ENCODE results near the gene MED7.
"Not testable (repeated sequence)": the region's sequence is repeated elsewhere in the genome, so short reads cannot be mapped to it uniquely, and the experiment has no call there.

- not testable (repeated sequence) for TF ChIP-seq CEBPB (IDR thresholded peaks at IDR 0.05; ENCODE audit: low read depth, low read length); POLR2A (IDR thresholded peaks at IDR 0.05; ENCODE audit: low read depth, low read length); USF2 (IDR thresholded peaks at IDR 0.05; ENCODE audit: low read depth, low read length); RFX5 (IDR thresholded peaks at IDR 0.05; ENCODE audit: low read depth, low read length); CTCF (conservative IDR thresholded peaks at IDR 0.05; ENCODE audit: low read depth, low read length); RAD21 (IDR thresholded peaks at IDR 0.05; ENCODE audit: low read length); SMC3 (IDR thresholded peaks at IDR 0.05; ENCODE audit: low read depth, low read length); MXI1 (IDR thresholded peaks at IDR 0.05; ENCODE audit: borderline replicate concordance, low read depth, low read length); MAFK (IDR thresholded peaks at IDR 0.05; ENCODE audit: low read depth, low read length); FOS (IDR thresholded peaks at IDR 0.05; ENCODE audit: low read depth, low read length); CHD1 (IDR thresholded peaks at IDR 0.05; ENCODE audit: low read depth, low read length); BHLHE40 (IDR thresholded peaks at IDR 0.05; ENCODE audit: low read depth, low read length); ELK1 (IDR thresholded peaks at IDR 0.05; ENCODE audit: borderline replicate concordance, low read depth, low read length); MAZ (IDR thresholded peaks at IDR 0.05; ENCODE audit: borderline replicate concordance, low read depth, low read length)
Measured at GRCh38 chr5:157185122-157185521, 42.5 kb upstream of the MED7 start.

Measured in IMR-90 (cell line).